ENCODE data around the gene SLC47A1. TPM values are rescaled to one million over a fixed set of nuclear protein-coding genes. Genes with fewer than 3 reads are reported as not detected.
"Not testable (repeated sequence)": the region's sequence is repeated elsewhere in the genome, so short reads cannot be mapped to it uniquely, and the experiment has no call there.

Gene SLC47A1
- total and polyA plus RNA-seq, 7 donors, result 13.0 to 57.3 (median 29.1) TPM

DNA sequence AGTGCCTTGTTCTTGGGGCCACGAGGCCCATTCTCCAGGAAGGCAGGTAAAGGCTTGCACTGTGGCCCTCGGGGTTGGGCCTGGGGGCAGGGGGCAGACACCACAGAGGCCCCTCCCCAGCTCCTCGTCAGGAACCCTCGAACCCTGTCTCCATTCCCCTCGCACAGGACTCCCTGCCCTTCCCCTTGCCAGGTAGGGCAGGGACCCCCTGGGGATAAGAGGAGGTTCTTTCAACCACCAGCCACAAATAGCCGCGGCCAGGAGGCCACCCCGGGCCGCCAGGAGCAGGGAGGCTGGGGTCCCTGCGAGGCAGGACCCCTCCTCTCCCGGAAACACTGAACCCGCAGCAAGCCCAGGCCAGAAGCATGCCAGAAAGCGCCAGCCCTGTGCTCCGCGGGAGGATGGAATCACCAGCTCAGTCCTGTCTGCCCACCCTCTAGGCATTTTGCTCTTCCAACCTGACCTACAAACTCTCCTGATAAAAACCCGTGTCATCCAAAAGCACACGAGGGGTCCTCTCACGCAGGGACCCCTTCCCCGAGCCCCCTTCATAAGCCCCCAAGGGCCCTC is 45.6 kb downstream of the SLC47A1 start:
- no peak overlapping the region for H3K27ac ChIP-seq
- TF ChIP-seq, protein P1, sequence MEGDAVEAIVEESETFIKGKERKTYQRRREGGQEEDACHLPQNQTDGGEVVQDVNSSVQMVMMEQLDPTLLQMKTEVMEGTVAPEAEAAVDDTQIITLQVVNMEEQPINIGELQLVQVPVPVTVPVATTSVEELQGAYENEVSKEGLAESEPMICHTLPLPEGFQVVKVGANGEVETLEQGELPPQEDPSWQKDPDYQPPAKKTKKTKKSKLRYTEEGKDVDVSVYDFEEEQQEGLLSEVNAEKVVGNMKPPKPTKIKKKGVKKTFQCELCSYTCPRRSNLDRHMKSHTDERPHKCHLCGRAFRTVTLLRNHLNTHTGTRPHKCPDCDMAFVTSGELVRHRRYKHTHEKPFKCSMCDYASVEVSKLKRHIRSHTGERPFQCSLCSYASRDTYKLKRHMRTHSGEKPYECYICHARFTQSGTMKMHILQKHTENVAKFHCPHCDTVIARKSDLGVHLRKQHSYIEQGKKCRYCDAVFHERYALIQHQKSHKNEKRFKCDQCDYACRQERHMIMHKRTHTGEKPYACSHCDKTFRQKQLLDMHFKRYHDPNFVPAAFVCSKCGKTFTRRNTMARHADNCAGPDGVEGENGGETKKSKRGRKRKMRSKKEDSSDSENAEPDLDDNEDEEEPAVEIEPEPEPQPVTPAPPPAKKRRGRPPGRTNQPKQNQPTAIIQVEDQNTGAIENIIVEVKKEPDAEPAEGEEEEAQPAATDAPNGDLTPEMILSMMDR (IDR thresholded peaks at IDR 0.05), result no peak
- DNase-seq, result no peak

DNA sequence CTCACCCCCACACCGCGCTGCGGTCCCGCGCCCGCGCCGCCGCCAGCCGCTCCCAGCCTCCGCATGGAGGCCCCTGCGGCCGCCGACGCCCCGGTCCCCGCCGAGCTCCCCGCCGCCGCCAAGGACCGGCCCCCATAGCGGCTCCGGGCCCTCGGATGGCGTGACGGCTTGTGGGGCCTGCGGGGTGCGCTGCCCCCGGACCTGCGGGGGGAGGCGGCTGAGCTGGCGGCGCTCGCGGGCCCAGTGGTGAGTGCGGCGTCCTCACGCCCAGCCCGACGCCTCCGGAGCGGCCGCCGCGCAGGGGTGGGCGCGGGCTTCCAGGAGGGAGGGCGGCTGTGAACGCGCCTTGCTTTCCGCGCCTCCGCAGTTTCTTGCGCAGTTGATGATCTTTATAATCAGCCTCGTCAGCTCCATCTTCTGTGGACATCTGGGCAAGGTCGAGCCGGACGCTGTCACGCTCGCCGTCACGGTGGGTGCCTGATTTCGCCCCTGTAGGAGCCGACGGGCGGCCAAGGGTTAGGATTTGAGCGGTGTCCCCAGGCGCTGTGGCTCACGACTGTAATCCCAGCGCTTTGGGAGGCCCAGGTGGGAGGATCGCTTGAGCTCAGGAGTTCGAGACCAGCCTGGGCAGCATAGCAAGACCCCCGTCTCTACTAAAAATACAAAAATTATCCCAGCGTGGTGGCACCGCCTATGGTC is 46.4 kb downstream of the SLC47A1 start:
- 7 to 10% (median 7%) methylated on average over 46 to 76 of the region's 76 CpGs for WGBS, 3 donors

More for the DNA sequence above, 45.6 kb downstream of the SLC47A1 start:
- Histone ChIP-seq H3K4me3 (peak overlapping the region; percentile 64), H3K27me3 (ENCODE audit: insufficient read depth in 3 of 3, low read length in 2 of 3) (peaks cover 0 to 8% (median 1%) of the 10 kb centered on the region in 3 donors), H3K36me3 (ENCODE audit: insufficient read depth in 1 of 2, low read depth in 1 of 2) (peaks cover 0 to 24% of the 10 kb centered on the region in 2 donors), H3K9me3 (no peaks in the 10 kb centered on the region), H3K4me1 (no peaks in the 10 kb centered on the region)
- 41 to 45% (median 42%) methylated on average over 14 to 19 of the region's 19 CpGs for WGBS, 3 donors
- ATAC-seq, result peak in 3 of 4 donors; percentile 31 to 43 (median 35)
- intact Hi-C loops (cut with DNase I), result loop anchor here in 1 of 2 donors (5.0 kb wide), 1 partner anchor 63 kb away; no protein-coding TSS in a partner anchor

DNA sequence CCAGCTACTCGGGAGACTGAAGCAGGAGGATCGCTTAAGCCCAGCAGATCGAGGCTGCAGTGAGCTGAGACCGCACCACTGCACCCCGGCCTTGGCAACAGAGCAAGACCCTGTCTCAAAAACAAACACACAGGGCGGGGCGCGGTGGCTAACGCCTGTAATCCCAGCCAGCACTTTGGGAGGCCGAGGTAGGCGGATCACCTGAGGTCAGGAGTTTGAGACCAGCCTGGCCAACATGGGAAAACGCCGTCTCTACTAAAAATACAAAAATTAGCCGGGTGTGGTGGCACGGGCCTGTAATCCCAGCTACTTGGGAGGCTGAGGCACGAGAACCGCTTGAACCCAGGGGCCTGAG is 46.9 kb downstream of the SLC47A1 start:
- intact Hi-C loops (cut with DNase I); H3K27me3 ChIP-seq (ENCODE audit: insufficient read depth in 3 of 3, low read length in 2 of 3); H3K27ac ChIP-seq; H3K9me3 ChIP-seq; DNase-seq; H3K4me1 ChIP-seq: not testable (repeated sequence)
- 92 to 93% (median 93%) methylated on average over 17 of the region's 17 CpGs for WGBS, 3 donors
- peaks cover 0 to 18% of the 10 kb centered on the region in 2 donors for H3K36me3 ChIP-seq (ENCODE audit: insufficient read depth in 1 of 2, low read depth in 1 of 2)
- H3K4me3 ChIP-seq, result peak overlapping the region; percentile 64
- peak in 1 of 4 donors; percentile 5 for ATAC-seq

More for the DNA sequence above, 46.4 kb downstream of the SLC47A1 start:
- DNase-seq (peak; percentile 49 to 54), ATAC-seq (peak; percentile 63 to 73 (median 70))
- Histone ChIP-seq H3K27me3 (ENCODE audit: insufficient read depth in 3 of 3, low read length in 2 of 3) (peaks cover 0 to 8% (median 1%) of the 10 kb centered on the region in 3 donors), H3K4me3 (peak overlapping the region; percentile 64), H3K27ac (no peak overlapping the region), H3K9me3 (no peaks in the 10 kb centered on the region), H3K36me3 (ENCODE audit: insufficient read depth in 1 of 2, low read depth in 1 of 2) (peaks cover 0 to 23% of the 10 kb centered on the region in 2 donors), H3K4me1 (no peaks in the 10 kb centered on the region)
- intact Hi-C loops (cut with DNase I), result loop anchor here in 1 of 2 donors (5.0 kb wide), 1 partner anchor 62 kb away; no protein-coding TSS in a partner anchor
- TF ChIP-seq, protein P1 (IDR thresholded peaks at IDR 0.05), result no peak

DNA sequence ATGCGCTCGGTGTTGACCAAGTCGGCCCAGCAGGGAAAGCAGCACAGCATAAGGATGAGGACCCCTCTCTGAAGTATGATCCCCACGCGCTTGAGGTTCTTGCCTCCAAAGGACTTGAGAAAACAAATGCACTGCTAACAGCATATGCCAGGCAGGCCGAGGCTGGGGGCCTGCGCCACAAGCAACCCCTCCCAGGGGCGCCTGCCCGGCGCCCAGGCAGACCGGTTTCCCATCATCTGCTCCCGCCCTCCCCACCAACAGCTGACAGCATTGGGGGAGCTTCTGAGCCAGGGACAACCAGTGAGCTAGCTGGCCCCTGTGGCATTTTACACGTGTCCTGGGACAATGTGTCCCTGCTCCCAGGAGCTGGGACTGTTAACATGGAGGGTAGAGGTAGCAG is 48.5 kb downstream of the SLC47A1 start:
- intact Hi-C loops (cut with DNase I); ATAC-seq; H3K9me3 ChIP-seq; H3K27me3 ChIP-seq (ENCODE audit: insufficient read depth in 3 of 3, low read length in 2 of 3); H3K4me3 ChIP-seq; DNase-seq; H3K27ac ChIP-seq; H3K4me1 ChIP-seq: not testable (repeated sequence)
- peaks cover 0 to 11% of the 10 kb centered on the region in 2 donors for H3K36me3 ChIP-seq (ENCODE audit: insufficient read depth in 1 of 2, low read depth in 1 of 2)
- WGBS, 3 donors, result 88 to 92% (median 90%) methylated on average over 10 to 12 of the region's 13 CpGs

DNA sequence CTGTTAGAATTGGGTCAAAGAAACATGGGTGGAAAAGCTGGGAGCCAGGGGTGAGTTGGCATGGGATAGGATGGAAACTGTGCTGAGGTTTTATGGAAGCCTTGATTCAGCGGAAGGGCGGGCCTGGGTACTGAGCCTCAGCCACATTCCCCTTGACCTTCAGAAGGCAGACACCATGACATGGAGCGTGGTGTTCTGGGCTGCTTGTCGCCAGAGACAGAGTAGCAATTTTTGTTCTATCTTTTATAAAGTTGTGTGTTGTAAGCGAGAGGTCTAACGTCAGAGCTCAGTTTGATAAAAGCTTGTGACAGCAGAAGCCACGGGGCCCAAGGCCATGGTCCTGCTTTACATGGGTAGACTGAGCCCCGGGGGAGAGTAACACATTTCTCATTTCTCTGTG is 50.2 kb downstream of the SLC47A1 start:
- intact Hi-C loops (cut with DNase I), result no loop called here
- Histone ChIP-seq H3K9me3 (no peaks in the 10 kb centered on the region), H3K4me3 (no peak overlapping the region), H3K27me3 (ENCODE audit: insufficient read depth in 3 of 3, low read length in 2 of 3) (peaks cover 0 to 8% (median 1%) of the 10 kb centered on the region in 3 donors), H3K36me3 (ENCODE audit: insufficient read depth in 1 of 2, low read depth in 1 of 2) (no peaks in the 10 kb centered on the region), H3K27ac (no peak overlapping the region), H3K4me1 (no peaks in the 10 kb centered on the region)
- TF ChIP-seq, protein P1 (IDR thresholded peaks at IDR 0.05), result no peak
- ATAC-seq (no peak), DNase-seq (no peak)
- WGBS, 3 donors, result 91 to 95% (median 94%) methylated on average over 8 of the region's 8 CpGs
